ENCODE measurements around the gene MEX3B. TPM values are rescaled to one million over a fixed set of nuclear protein-coding genes. Genes with fewer than 3 reads are reported as not detected.

MEX3B gene
- 2.8 to 5.2 TPM (median 4.8 TPM) in 5 replicates for total RNA-seq (2022; extraction: Qiagen RNA extraction; ENCODE audit: low read depth)

DNA sequence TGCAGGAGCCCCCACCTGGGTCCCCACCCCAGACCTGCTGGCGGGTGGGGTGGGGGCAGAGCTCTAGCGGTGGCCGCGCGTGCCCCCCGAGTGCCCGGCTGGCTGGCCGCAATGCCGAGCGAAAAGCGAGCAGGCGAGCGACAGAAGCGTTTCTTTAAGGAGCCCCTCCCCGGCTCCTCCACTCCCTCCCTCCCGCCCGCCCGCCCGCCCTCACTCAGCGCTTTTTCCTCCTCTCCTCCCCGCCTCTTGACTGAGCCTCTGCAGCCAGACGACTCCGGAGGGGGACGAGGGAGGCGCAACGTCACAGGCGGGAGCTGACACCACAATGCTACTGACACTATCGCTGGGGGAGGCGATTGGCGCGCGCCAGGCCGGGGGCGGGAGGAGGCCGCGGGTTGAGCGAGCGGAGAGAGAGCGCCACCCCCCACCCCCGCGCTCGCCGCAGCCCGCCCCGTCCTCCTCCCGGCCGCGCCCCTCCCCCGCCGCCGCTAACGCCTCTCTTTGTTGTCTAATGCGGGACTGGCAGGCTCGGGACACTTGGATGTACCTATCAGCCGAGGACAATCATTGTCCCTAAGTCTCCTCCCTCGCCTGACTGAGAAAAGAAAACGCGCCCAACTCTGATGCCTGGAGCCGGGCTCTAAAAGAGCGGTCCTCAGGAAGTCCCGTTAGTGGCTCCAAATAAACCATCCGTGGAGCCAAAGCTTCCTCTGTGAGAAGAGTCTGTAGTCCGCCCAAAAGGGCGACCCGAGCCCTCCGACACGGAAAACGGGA, at the start of gene MEX3B:
MEX3B (minus strand) TSS at position 127 of the 774 bp plus-strand sequence. CDS start 313 bp downstream, outside the sequence.

Other genes with a start within 250 kb of the MEX3B start
- gene EFL1, start 216.7 kb upstream of the MEX3B start, total RNA-seq (2022; extraction: Qiagen RNA extraction; ENCODE audit: low read depth): 20.4 to 32.2 TPM (median 23.2 TPM) in 5 replicates
- 1.3 to 2.8 TPM (median 2.1 TPM) in 5 replicates for gene SAXO2, start 216.8 kb upstream of the MEX3B start, total RNA-seq (2022; extraction: Qiagen RNA extraction; ENCODE audit: low read depth)

Measured in A549 treated with GW870086 at 1 μM for 4 hours (cell line).